RWPE1 (cell line): Measurements from ENCODE around the gene C1orf198.

Source experiments
- CTCF ChIA-PET: fragments of 350-600 bp; sonication (Branson Sonifier 250); formaldehyde crosslinking; extraction: SDS; loops from one replicate; lab custom pipeline; 2021; lab: Yijun Ruan, JAX
- POLR2A ChIA-PET: fragments of 400-600 bp; formaldehyde crosslinking; extraction: SDS; loops from one replicate; lab custom pipeline; 2020; ENCODE audit warnings: antibody characterized with exemption; ENCODE audit not compliant: low non-redundant PET; lab: Yijun Ruan, JAX
- DNase-seq: peaks from one replicate; pipeline ENCODE4 v3.0.0; 2012; ENCODE audit warnings: low spot score
- H3K27ac ChIP-seq: fragments of 450-650 bp; 2 replicates; pipeline ENCODE4 v1.5.1; 2017
- CTCF ChIP-seq: fragments of 450-650 bp; conservative IDR thresholded peaks from 2 replicates; pipeline ENCODE4 v1.5.1; 2017; ENCODE audit warnings: low read depth, mild to moderate bottlenecking

C1orf198 gene

GRCh38 chr1:230910755-230911117 lies 42.4 kb upstream of the C1orf198 start:
- ChIA-PET CTCF (interaction anchor here (0.7 kb wide), 1 partner anchor 106 kb away, joined by 3 read pairs; no protein-coding TSS in a partner anchor), POLR2A (no interaction called here)
- TF ChIP-seq CTCF: no peak
- no peak overlapping the region for H3K27ac ChIP-seq
- no peak for DNase-seq

- ChIA-PET CTCF (interaction anchor here (0.7 kb wide), 2 partner anchors 47 to 105 kb away, joined by 3 read pairs; no protein-coding TSS in a partner anchor), POLR2A (no interaction called here)
- TF ChIP-seq CTCF: no peak
- no peak overlapping the region for H3K27ac ChIP-seq
- no peak for DNase-seq
These were observed 41.8 kb upstream of the C1orf198 start for GRCh38 chr1:230909974-230910754.

- no peak overlapping the region for H3K27ac ChIP-seq
- no peak for TF ChIP-seq CTCF
- POLR2A ChIA-PET: no interaction called here
- CTCF ChIA-PET: interaction anchor here (0.6 to 1.0 kb wide), 2 partner anchors 10 to 138 kb away, joined by 3 read pairs; no protein-coding TSS in a partner anchor
- no peak for DNase-seq
These were observed 39.3 kb upstream of the C1orf198 start for GRCh38 chr1:230907472-230908205.

GRCh38 chr1:230906226-230906625 lies 37.9 kb upstream of the C1orf198 start:
- ChIA-PET CTCF (interaction anchor here (0.7 to 1.0 kb wide), 3 partner anchors 8 to 16 kb away, joined by 3 read pairs; no protein-coding TSS in a partner anchor), POLR2A (no interaction called here)
- no peak for DNase-seq
- TF ChIP-seq CTCF: no peak
- no peak overlapping the region for H3K27ac ChIP-seq

GRCh38 chr1:230905733-230906132 lies 37.4 kb upstream of the C1orf198 start:
- no peak overlapping the region for H3K27ac ChIP-seq
- no peak for DNase-seq
- POLR2A ChIA-PET: no interaction called here
- no peak for TF ChIP-seq CTCF
- CTCF ChIA-PET: interaction anchor here (0.8 kb wide), 1 partner anchor 8 kb away, joined by 3 read pairs; no protein-coding TSS in a partner anchor

GRCh38 chr1:230902349-230902923 lies 34.1 kb upstream of the C1orf198 start:
- TF ChIP-seq CTCF: no peak
- POLR2A ChIA-PET: no interaction called here
- H3K27ac ChIP-seq: no peak overlapping the region
- DNase-seq: no peak
- CTCF ChIA-PET: interaction anchor here (0.5 kb wide), 1 partner anchor 22 kb away, joined by 3 read pairs; no protein-coding TSS in a partner anchor
